ENCODE results near the gene TTLL8. TPM values are rescaled to one million over a fixed set of nuclear protein-coding genes. Genes with fewer than 3 reads are reported as not detected.

Gene TTLL8
- polyA plus RNA-seq, 3 donors, result not detected

DNA sequence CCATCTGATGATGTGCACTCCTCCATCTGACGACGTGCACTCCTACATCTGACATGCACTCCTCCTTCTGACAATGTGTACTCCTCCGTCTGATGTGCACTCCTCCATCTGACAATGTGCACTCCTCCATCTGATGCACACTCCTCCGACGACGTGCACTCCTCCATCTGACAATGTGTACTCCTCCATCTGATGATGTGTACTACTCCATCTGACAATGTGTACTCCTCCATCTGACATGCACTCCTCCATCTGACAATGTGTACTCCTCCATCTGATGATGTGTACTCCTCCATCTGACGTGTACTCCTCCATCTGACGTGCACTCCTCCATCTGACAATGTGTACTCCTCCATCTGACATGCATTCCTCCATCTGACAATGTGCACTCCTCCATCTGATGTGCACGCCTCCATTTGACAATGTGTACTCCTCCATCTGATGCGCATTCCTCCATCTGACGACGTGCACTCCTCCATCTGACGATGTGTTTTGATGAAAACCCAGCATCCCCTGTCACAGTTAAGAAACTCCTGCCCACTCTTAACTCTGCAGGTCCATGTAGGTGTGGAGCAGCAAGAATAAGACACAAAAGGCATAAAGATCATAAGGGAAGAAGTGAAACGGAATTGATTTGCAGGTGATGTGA, 35.8 kb downstream of the TTLL8 start:
- DNase-seq (ENCODE audit: low read depth in 3 of 3, low spot score in 2 of 3), result no peak

DNA sequence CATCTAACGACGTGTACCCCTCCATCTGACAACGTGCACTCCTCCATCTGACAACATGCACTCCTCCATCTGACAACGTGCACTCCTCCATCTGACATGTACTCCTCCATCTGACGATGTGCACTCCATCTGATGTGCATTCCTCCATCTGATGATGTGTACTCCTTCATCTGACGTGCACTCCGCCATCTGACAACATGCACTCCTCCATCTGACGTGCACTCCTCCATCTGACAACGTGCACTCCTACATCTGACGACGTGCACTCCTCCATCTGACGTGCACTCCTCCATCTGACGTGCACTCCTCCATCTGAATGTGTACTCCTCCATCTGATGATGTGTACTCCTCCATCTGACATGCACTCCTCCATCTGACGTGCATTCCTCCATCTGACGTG, 37.5 kb downstream of the TTLL8 start:
- DNase-seq (ENCODE audit: low read depth in 3 of 3, low spot score in 2 of 3), result no peak

DNA sequence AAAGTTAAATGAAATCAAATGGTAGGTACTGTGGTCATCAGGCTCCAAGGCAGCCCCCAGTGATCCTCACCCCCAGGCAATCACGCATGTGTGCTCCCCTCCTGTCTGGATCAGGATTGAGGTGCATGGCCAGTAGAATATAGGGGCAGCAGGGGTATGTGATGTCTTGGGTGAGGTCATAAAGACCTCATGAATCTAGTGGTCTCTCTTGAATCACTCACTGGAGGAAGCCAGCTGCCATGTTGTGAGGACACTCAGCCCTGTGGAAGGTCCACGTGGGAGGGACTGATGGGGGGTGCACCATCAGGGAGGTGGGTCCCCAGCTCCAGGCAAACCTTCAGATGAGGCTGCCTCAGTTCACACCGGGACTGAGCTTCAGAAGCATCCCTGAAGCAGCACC, 38.8 kb downstream of the TTLL8 start:
- no peak for DNase-seq (ENCODE audit: low read depth in 3 of 3, low spot score in 2 of 3)

DNA sequence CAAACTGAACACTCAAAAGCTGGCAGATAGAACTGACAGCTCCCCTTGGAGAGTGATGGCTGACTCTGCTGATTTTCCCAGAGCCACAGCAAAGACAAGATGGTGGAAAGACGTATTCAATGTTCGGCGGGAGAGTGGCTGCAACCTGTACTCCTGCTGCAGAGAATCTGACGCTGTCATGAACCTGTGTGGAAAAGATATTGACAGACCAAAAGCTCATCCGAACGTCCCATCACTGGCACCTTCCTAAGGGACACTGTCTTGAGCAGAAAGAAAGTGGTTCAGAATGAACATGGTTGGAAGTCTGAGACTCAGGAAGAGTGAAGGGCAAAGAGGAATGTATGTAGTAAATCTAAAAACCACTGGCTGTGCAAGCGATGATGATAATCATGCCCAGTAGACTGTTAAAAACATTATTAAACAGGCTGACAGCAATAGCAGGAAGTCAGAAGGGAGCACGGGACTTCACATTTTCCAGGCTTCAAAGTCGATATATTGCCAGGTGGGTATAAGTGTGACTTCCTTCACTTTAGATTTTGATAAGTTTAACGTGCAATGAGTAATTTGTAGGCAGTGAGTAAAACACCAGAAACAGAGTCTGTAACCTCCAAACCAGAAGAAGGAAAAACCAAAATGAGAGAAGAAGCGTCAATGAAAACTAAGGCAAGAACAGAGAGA, 39.4 kb downstream of the TTLL8 start:
- DNase-seq (ENCODE audit: low read depth in 3 of 3, low spot score in 2 of 3), result no peak

DNA sequence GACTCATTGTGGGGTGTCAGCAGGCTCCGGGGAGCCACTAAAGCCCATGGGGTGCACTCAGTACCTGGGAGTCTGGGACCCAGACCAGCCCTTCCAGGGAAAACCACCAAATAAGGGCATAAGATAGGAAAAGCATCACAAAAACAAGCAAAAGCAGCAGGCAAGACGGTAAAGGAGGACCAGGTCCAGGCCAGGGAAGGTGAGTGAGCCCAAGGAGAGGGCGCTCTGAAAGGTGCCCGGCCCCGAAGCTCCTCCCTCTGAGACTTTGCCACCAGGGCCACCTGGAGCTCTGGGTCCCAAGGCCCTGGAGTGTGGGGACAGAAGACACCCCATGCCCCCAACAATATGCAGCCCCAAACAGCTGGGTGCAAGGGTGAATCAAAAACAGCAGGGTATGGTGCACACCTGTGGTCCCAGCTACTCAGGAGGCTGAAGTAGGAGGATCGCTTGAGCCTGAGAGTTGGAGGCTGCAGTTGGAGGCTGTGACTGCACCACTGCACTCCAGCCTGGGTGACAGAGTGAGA, 40.3 kb downstream of the TTLL8 start:
- DNase-seq (ENCODE audit: low read depth in 3 of 3, low spot score in 2 of 3), result no peak

DNA sequence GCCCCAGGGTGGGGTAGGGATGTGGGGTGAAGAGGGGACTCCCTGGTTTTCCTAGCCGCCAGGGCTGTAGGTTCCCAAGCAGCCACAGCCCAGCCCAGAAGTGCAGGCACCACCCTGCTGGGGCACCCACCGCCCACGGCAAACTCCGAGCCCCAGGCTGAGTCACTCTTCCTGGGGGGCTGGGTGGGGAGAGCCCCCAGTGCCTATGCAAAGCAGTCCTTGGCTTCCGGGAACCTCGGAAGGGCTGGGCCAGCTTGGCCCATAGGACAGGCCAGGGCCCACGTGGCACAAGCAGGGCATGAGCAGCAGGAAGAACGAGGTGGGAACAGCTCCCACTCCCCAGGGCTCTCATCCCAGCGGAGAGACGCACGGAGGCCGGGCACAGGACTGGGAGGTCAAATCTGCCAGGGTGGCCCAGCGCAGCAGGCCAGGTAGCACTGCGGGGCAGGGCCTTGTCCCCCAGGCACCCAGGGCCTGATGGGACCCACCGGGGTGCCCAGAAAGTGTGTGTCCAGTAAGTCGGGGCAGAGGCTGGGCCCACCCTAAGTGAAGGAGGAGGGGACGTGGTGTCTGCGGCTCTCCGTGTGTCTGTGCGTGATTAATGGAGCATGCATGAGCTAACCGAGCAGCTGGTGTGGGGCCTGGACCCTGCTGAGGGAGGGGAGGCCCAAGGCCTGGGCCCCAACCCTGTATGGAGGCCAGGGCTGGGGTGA, 41.0 kb downstream of the TTLL8 start:
- no peak for DNase-seq (ENCODE audit: low read depth in 3 of 3, low spot score in 2 of 3)

DNA sequence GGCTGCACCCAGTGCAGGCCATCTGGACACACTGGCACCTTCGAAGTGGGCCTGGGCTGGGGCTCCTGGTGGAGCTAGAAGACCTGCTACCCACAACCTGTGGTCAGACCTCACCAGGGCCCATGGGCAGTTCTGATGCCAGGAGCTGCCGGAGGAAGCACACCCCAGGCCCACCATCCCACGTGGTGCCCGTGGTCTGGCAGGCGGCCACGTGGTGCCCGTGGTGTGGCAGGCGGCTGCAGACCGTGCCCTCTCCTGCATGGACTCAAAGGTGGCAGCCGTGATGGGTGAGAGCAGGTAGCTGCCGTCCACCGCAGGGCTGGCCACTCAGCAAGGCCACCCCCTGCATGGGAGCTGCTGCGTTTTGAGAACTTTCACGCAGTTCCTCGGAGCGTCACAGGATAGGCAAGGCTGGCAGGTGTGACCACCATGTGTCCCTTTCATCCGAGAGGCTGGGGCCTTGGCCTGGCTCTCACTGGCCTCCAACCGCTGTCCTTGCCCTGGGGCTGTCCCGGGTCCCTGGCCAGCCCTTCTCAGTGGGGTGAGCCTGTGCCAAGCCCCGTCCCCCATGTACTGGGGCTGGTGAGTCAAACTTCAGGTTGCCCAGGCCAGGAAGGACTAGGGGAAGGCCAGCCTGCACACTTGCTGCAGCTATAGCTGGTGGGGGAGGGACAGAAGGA, 41.6 kb downstream of the TTLL8 start:
- no peak for DNase-seq (ENCODE audit: low read depth in 3 of 3, low spot score in 2 of 3)

DNA sequence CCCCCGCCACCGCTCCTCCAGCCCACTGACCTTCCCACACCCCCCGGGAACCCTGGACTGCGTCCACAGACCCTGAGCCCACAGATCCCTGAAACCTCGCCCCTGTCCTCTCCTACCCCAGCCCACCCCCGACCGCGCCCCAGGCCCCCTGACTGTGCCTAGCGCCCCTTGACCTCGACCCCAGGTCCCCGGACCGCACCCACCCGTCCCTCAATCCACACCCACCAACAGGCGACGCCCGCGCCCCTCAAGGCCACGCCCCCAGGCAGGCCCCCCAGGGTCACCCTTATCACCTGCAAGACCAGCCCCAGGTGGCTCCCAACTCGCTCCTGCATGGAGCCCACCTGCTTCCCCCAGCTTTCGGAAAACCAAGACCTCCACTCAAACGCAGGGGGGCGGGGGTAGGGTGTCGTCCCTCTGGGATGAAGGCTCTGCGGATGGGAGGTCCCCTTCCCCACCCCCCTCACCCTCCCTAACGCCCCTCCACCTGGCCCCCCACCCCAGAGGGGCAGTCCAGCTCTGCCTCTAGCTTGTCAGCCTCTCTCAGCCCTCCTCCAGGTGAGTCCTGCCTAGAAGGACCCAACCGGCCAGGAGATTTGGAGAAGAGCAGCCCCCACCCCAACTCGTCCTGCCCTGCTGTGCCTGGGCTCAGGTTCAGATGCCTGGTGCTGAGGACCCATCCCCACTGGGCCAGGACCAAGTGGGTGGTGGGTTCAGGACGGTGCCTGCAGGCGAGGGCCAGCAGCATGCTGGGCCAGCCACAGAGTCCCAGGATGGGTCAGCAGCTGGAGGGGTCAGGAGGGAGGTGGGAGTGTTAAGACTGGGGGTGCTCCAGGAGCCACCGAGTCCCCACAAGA, 42.4 kb downstream of the TTLL8 start:
- DNase-seq (ENCODE audit: low read depth in 3 of 3, low spot score in 2 of 3), result no peak

DNA sequence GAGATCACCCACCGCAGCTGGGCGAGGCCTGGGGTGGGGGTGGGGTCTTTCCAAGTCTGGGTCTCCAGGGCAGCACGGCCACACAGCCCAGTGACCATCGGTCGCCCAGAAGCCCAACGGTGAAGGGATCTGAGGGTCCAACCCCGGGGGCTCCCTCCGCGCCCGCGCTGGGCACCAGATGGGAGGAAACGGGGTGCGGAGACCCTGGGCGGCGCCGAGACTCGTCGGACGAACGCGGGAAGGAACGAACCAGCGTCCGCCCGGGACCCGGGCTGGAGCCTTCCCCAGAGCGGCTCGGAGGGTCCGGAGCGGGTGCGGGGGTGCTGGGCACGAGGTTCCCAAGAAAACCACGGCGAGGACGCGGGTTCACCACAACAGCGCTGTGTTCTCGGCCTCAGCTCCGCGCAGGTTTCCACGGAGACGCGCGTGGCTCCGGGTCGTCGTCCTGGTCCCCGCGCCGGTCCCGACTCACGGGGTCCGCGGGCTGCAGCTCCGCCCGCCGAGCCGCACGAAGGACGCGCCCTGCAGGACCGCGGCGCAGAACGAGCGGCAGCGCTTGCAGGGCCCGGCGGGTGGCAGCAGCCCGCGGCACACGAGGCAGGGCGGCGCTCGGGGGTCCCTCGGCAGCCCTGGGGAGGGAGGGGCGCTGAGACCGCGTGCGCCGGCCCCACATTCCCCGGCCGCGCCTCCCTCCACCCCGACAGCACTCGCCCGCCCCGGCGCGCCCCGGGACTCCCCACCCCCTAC, 43.3 kb downstream of the TTLL8 start:
- no peak for DNase-seq (ENCODE audit: low read depth in 3 of 3, low spot score in 2 of 3)

DNA sequence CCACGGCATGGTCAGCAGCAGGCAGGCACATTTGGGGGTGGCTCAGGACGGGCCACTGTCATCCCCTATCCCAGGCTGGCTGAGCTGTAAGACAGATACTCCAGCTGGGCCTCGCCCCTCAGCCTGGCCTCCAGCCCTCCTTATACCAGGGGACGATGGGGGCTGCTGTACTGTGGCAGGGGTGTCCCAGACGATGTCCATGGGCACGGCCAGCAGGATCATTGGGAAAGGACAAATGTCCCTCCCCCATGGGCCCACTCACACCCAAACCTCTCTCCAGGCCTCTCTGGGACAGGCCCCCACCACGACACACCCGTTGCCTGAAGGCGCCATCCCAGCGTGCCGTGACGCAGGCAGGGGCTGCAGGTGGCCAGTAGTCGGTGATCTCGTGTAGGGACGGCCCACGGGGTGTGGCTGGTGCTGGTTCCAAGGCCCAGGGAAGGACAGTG, 44.0 kb downstream of the TTLL8 start:
- no peak for DNase-seq (ENCODE audit: low read depth in 3 of 3, low spot score in 2 of 3)

DNA sequence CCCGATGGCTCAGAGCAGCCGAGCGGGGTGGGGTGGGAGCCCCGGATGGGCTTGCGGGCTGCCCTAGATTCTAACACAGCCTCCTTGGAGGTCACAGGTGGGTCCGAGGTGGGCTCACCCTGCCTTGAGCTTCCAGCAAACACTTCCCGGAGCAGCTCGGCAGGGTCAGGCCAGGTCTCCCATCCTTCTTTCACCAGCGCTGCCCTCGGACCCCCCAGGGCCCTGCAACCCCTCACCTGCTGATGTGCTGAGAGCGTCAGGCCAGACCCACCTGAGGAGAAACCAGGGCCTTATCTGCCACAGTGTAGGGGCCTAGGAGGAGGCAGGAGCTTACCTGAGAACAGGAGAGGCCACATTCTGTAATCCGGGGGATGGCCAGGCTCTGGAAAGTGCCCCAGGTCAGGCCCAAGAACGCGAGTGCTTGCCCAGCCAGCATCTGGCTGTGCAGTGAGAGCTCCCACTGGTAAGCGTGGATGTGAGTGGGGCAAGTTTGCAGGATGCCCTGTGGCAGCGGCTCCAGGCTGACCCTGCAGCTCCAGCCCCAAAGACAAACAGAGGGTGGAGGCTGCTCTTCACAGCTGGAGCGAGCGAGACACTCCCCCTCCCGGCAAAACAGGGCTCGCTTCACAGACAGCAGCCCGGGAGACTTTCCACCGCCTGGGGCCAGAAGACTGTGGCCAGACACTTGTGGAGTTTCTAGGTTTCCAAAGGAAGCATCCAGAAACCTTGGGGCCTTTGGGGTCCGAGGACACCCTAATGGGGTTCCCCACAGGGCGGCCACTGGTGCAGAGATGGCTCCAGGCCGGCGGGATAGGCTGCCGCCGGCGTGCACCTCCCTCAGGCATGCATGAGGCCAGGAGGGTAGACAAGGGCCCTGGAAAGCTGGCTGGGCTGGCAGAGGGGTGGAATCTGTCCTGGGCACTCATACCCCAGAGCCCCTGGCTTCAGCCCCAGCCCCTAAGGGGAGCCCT, 45.6 kb downstream of the TTLL8 start, which contains the start of gene IL17REL:
IL17REL (minus strand) TSS at position 555 of the 971 bp plus-strand sequence; CDS start at position 436, 119 bp downstream.
- no peak for DNase-seq (ENCODE audit: low read depth in 3 of 3, low spot score in 2 of 3)

DNA sequence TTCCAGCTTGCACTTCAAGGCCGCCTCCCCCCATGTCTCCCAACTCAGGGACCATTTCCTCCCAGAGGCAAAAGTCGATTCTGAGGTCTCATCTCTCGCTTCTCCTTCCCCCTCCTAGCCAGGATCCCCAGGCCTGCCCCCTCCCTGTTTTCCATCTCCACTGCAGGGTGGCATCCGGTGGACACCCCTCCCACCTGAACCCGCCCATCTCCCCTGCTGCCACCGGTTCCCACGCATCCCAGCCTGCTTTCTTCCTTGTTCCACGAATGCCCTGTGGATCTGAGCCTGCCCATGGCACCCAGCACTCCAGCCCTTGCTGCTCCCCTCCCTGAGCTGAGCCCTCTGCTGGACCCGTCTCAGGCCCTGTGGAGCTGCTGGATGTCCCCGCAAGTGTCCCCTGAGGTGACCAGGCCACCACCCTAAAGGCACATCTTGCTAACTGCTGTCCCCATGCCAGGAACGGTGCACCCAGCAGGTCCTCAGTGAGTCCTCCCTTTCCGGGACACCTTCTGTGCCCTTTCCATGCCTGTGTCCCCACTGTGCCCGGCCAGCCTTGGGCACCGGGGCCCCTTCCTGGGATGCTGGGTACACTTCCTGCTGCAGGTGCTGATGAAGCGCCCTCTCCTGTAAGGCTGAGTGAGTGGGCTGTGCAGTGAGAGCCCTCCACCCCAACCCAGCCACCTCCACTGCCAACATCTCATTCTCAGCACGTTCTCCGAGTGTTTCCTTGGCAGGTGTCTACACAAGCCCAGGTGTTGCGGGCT, 46.5 kb downstream of the TTLL8 start:
- no peak for DNase-seq (ENCODE audit: low read depth in 3 of 3, low spot score in 2 of 3)

DNA sequence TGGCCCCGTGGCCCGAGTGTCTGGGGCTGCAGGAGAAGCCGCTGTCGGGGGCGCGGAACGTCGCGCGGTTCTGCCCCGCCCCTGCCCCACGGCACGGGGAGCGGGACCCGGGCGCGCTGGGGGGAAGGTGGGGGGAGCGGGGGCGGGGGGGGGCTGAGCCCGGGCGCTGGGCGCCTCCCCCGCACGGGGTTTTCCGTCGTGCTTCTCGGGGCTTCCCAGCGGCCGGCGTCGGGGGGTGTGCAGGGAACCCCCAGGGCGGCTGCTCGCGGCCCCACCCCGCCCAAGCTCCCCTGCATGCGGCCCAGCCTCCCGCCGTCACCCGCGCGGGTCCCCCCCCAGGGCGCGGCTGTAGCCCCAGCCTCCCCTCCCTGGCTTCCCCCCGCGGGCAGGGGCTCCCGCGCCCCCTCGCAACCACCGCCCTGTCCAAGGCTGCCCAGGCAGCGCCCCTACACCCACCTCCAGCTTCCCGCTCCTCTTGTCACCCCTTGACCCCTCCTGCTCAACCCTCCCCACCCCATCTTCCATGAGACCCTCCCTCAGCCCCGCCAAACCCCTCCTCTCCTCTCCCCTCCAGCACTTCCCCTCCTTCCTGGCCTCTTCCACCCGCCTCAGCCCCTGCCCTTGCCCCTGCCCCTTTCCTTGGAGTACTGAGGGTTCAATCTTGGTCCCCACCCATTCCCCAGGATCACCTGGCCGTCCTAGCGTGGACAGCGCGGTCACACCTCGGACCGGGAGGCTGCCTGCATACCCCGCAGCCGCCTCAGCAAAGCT, 47.2 kb downstream of the TTLL8 start:
- DNase-seq (ENCODE audit: low read depth in 3 of 3, low spot score in 2 of 3), result no peak

DNA sequence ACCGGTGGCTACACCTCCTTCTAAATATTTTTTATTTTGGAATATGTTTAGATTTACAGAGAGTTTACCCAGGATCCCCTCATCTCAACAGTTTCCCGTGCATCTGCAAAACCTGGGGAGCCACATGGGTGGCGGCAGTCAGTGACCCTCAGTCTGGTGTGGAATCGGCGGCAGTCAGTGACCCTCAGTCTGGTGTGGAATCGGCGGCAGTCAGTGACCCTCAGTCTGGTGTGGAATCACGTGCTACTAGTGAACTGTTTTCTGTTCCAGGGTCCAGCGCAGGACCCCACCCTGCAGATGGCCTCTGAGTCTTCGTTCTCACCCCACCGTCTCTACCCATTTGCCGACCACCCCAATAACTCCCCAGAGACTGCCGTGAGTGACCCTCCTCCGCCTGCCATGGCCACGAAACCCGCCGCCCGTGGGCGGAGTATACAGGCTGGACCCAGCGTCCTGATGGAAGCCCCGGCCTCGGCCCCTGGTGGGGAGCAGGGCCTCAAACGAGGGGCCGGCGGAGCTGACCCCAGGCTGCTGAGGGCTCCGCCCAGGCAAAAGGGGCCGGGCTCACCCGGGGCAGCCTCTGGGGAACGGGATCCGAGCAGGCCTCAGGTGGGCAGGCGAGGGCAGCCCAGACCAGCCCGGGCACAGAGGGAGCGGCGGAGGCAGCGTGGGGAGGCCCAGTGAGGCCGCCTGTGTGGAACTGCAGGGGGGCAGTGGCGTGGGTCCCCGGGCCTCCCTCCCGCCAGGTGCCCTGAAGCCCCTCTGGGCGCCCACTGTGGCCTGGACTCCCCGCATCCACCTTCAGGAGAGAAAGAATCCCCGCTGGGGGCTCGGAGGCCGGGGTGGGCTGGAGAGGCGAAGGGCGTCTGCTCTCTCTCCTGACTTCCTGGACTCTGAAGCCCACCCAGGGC, 48.1 kb downstream of the TTLL8 start:
- no peak for DNase-seq (ENCODE audit: low read depth in 3 of 3, low spot score in 2 of 3)

DNA sequence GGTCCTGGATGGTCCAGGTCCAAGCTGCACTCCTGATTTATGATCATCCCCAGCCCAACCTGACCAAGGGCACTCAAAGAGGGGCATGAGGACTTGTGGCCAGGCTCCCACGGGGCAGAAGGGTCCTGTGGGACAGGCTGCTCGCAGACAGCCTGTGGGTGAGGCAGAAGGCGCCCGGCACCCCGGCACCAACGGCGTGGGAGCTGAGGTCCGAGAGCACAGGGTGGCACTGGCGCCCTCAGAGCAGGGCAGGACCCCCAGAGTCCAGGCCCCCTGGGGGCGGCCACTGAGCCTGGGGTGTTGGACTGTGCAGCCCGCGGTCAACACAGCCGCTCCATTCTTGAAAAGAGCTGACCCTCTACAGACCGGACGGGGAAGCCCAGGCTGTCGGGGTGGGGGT, 48.8 kb downstream of the TTLL8 start:
- no peak for DNase-seq (ENCODE audit: low read depth in 3 of 3, low spot score in 2 of 3)

Measured in right renal cortex interstitium (tissue), 3 donors.